Measurements from ENCODE around the gene KIAA0232. TPM values are rescaled to one million over a fixed set of nuclear protein-coding genes. Genes with fewer than 3 reads are reported as not detected.

Gene KIAA0232
- total RNA-seq, 5 donors from 2014 or later (not counting 1 experiment from before 2014, with no cell fraction given) = 16.5 to 20.9 (median 19.3) TPM

- DNase-seq (no peak), ATAC-seq (replicated peaks in 1 of 4) (no peak)
- Mint-ChIP-seq H3K36me3 (no peaks in the 10 kb centered on the region), H3K4me3 (peak overlapping the region; percentile 31 to 75 (median 68)), H3K27me3 (no peaks in the 10 kb centered on the region), H3K9me3 (no peaks in the 10 kb centered on the region), H3K4me1 (peaks cover 10 to 15% (median 11%) of the 10 kb centered on the region in 3 donors), H3K27ac (peak overlapping the region; percentile 75 to 87)
- Histone ChIP-seq H3K4me1 (ENCODE audit: control insufficient read depth in 1 of 2, extremely low read depth in 1 of 2, insufficient read depth in 2 of 2, low read length in 2 of 2) (peaks cover 0 to 8% of the 10 kb centered on the region in 2 experiments), H3K36me3 (ENCODE audit: control insufficient read depth in 2 of 2, extremely low read depth in 1 of 2, insufficient read depth in 1 of 2, low read length in 1 of 2) (no peaks in the 10 kb centered on the region), H3K27ac (ENCODE audit: low read length) (no peak overlapping the region), H3K4me3 (ENCODE audit: control insufficient read depth in 1 of 2, extremely low read depth in 1 of 2, low read length in 1 of 2) (no peak overlapping the region), H3K9me3 (no peaks in the 10 kb centered on the region), H3K27me3 (replicated peaks in 1 of 2; ENCODE audit: control insufficient read depth in 2 of 2, extremely low read depth in 1 of 2, insufficient read depth in 2 of 2, low read length in 1 of 2) (peaks cover 0 to 8% of the 10 kb centered on the region in 2 experiments)
- ChIA-PET CTCF (no interaction called here), POLR2A (no interaction called here)
- WGBS (ENCODE audit: insufficient coverage) = 92% methylated on average over 22 of the region's 23 CpGs
Measured at GRCh38 chr4:6750286-6751221, 32.0 kb upstream of the KIAA0232 start.

GRCh38 chr4:6751611-6752485 is 30.7 kb upstream of the KIAA0232 start:
- no peaks in the 10 kb centered on the region for H3K27me3 Mint-ChIP-seq
- H3K36me3 Mint-ChIP-seq = no peaks in the 10 kb centered on the region
- ChIA-PET CTCF (no interaction called here), POLR2A (interaction anchor here in 1 of 2 donors (1.1 kb wide), 1 partner anchor 32 kb away, joined by 3 read pairs; no protein-coding TSS in a partner anchor)
- H3K9me3 Mint-ChIP-seq = no peaks in the 10 kb centered on the region
- H3K4me1 Mint-ChIP-seq = peaks cover 10 to 15% (median 11%) of the 10 kb centered on the region in 3 donors
- Histone ChIP-seq H3K27me3 (replicated peaks in 1 of 2; ENCODE audit: control insufficient read depth in 2 of 2, extremely low read depth in 1 of 2, insufficient read depth in 2 of 2, low read length in 1 of 2) (peaks cover 0 to 8% of the 10 kb centered on the region in 2 experiments), H3K4me3 (ENCODE audit: control insufficient read depth in 1 of 2, extremely low read depth in 1 of 2, low read length in 1 of 2) (peak overlapping the region in 1 of 2 donors; percentile 43), H3K36me3 (ENCODE audit: control insufficient read depth in 2 of 2, extremely low read depth in 1 of 2, insufficient read depth in 1 of 2, low read length in 1 of 2) (no peaks in the 10 kb centered on the region), H3K4me1 (ENCODE audit: control insufficient read depth in 1 of 2, extremely low read depth in 1 of 2, insufficient read depth in 2 of 2, low read length in 2 of 2) (peaks cover 0 to 8% of the 10 kb centered on the region in 2 experiments), H3K9me3 (no peaks in the 10 kb centered on the region), H3K27ac (ENCODE audit: low read length) (peak overlapping the region; percentile 57)
- peak overlapping the region; percentile 75 to 87 for H3K27ac Mint-ChIP-seq
- WGBS (ENCODE audit: insufficient coverage) = 52% methylated on average over 8 of the region's 18 CpGs
- DNase-seq (peak in 1 of 35 experiments; percentile 28), ATAC-seq (replicated peaks in 1 of 4) (peak in 1 of 4 experiments; percentile 40)
- peak overlapping the region; percentile 68 to 75 (median 75) for H3K4me3 Mint-ChIP-seq

- H3K9me3 ChIP-seq = no peaks in the 10 kb centered on the region
- no peaks in the 10 kb centered on the region for H3K36me3 Mint-ChIP-seq
- H3K27me3 ChIP-seq (replicated peaks in 1 of 2; ENCODE audit: control insufficient read depth in 2 of 2, extremely low read depth in 1 of 2, insufficient read depth in 2 of 2, low read length in 1 of 2) = peaks cover 0 to 7% of the 10 kb centered on the region in 2 experiments
- H3K4me3 Mint-ChIP-seq = no peak overlapping the region
- no peak overlapping the region for H3K27ac ChIP-seq (ENCODE audit: low read length)
- ATAC-seq (replicated peaks in 1 of 4) = no peak
- peaks cover 10 to 15% (median 11%) of the 10 kb centered on the region in 3 donors for H3K4me1 Mint-ChIP-seq
- POLR2A ChIA-PET = no interaction called here
- no peaks in the 10 kb centered on the region for H3K9me3 Mint-ChIP-seq
- no peak overlapping the region for H3K4me3 ChIP-seq (ENCODE audit: control insufficient read depth in 1 of 2, extremely low read depth in 1 of 2, low read length in 1 of 2)
- CTCF ChIA-PET = no interaction called here
- no peak for DNase-seq
- WGBS (ENCODE audit: insufficient coverage) = 91% methylated on average over 6 of the region's 6 CpGs
- peak overlapping the region in 1 of 2 donors; percentile 87 for H3K27ac Mint-ChIP-seq
- no peaks in the 10 kb centered on the region for H3K36me3 ChIP-seq (ENCODE audit: control insufficient read depth in 2 of 2, extremely low read depth in 1 of 2, insufficient read depth in 1 of 2, low read length in 1 of 2)
- peaks cover 0 to 8% of the 10 kb centered on the region in 2 experiments for H3K4me1 ChIP-seq (ENCODE audit: control insufficient read depth in 1 of 2, extremely low read depth in 1 of 2, insufficient read depth in 2 of 2, low read length in 2 of 2)
- H3K27me3 Mint-ChIP-seq = no peaks in the 10 kb centered on the region
Measured at GRCh38 chr4:6752486-6752829, 30.1 kb upstream of the KIAA0232 start.

- Histone ChIP-seq H3K4me1 (ENCODE audit: control insufficient read depth in 1 of 2, extremely low read depth in 1 of 2, insufficient read depth in 2 of 2, low read length in 2 of 2) (peaks cover 0 to 8% of the 10 kb centered on the region in 2 experiments), H3K27ac (ENCODE audit: low read length) (no peak overlapping the region), H3K36me3 (ENCODE audit: control insufficient read depth in 2 of 2, extremely low read depth in 1 of 2, insufficient read depth in 1 of 2, low read length in 1 of 2) (no peaks in the 10 kb centered on the region), H3K4me3 (ENCODE audit: control insufficient read depth in 1 of 2, extremely low read depth in 1 of 2, low read length in 1 of 2) (no peak overlapping the region), H3K9me3 (no peaks in the 10 kb centered on the region), H3K27me3 (replicated peaks in 1 of 2; ENCODE audit: control insufficient read depth in 2 of 2, extremely low read depth in 1 of 2, insufficient read depth in 2 of 2, low read length in 1 of 2) (peaks cover 0 to 7% of the 10 kb centered on the region in 2 experiments)
- Mint-ChIP-seq H3K27me3 (no peaks in the 10 kb centered on the region), H3K9me3 (no peaks in the 10 kb centered on the region), H3K4me3 (no peak overlapping the region), H3K4me1 (peaks cover 10 to 15% (median 11%) of the 10 kb centered on the region in 3 donors), H3K27ac (no peak overlapping the region), H3K36me3 (no peaks in the 10 kb centered on the region)
- no peak for ATAC-seq (replicated peaks in 1 of 4)
- DNase-seq = no peak
- 93% methylated on average over 18 of the region's 18 CpGs for WGBS (ENCODE audit: insufficient coverage)
- CTCF ChIA-PET = no interaction called here
- POLR2A ChIA-PET = interaction anchor here in 1 of 2 donors (0.6 kb wide), 1 partner anchor 27 kb away, joined by 3 read pairs; no protein-coding TSS in a partner anchor
Measured at GRCh38 chr4:6753103-6753560, 29.4 kb upstream of the KIAA0232 start.

- no peak for ATAC-seq (replicated peaks in 1 of 4)
- H3K27ac Mint-ChIP-seq = no peak overlapping the region
- H3K4me3 Mint-ChIP-seq = no peak overlapping the region
- ChIA-PET POLR2A (interaction anchor here (0.5 kb wide), 2 partner anchors 89 to 155 kb away, joined by 3 read pairs; no protein-coding TSS in a partner anchor), CTCF (no interaction called here)
- no peak for DNase-seq
- H3K27me3 Mint-ChIP-seq = no peaks in the 10 kb centered on the region
- H3K36me3 ChIP-seq (ENCODE audit: control insufficient read depth in 2 of 2, extremely low read depth in 1 of 2, insufficient read depth in 1 of 2, low read length in 1 of 2) = no peaks in the 10 kb centered on the region
- peaks cover 0 to 8% of the 10 kb centered on the region in 2 experiments for H3K4me1 ChIP-seq (ENCODE audit: control insufficient read depth in 1 of 2, extremely low read depth in 1 of 2, insufficient read depth in 2 of 2, low read length in 2 of 2)
- no peaks in the 10 kb centered on the region for H3K9me3 ChIP-seq
- no peak overlapping the region for H3K27ac ChIP-seq (ENCODE audit: low read length)
- H3K9me3 Mint-ChIP-seq = no peaks in the 10 kb centered on the region
- H3K27me3 ChIP-seq (replicated peaks in 1 of 2; ENCODE audit: control insufficient read depth in 2 of 2, extremely low read depth in 1 of 2, insufficient read depth in 2 of 2, low read length in 1 of 2) = peaks cover 0 to 7% of the 10 kb centered on the region in 2 experiments
- no peaks in the 10 kb centered on the region for H3K36me3 Mint-ChIP-seq
- peaks cover 10 to 15% (median 11%) of the 10 kb centered on the region in 3 donors for H3K4me1 Mint-ChIP-seq
- no peak overlapping the region for H3K4me3 ChIP-seq (ENCODE audit: control insufficient read depth in 1 of 2, extremely low read depth in 1 of 2, low read length in 1 of 2)
- 78% methylated on average over 7 of the region's 9 CpGs for WGBS (ENCODE audit: insufficient coverage)
Measured at GRCh38 chr4:6753891-6754290, 28.6 kb upstream of the KIAA0232 start.

Measured in T-cell (primary cell).